Measurements from ENCODE around the gene TMPRSS11D. TPM values are rescaled to one million over a fixed set of nuclear protein-coding genes. Genes with fewer than 3 reads are reported as not detected.

TMPRSS11D gene
- total and polyA plus RNA-seq, 2 of the 4 experiments (the other 2 are of a cell fraction), result not detected

GRCh38 chr4:67820903-67821302 is 62.9 kb downstream of the TMPRSS11D start:
- H4K5ac ChIP-seq (ENCODE audit: low read depth, low read length), result no peak overlapping the region
- H3K9me3 ChIP-seq (ENCODE audit: control insufficient read depth, insufficient read depth, low read length), result no peaks in the 10 kb centered on the region
- H2BK20ac ChIP-seq (ENCODE audit: low read depth, low read length), result no peak overlapping the region
- no peak overlapping the region for H3K4ac ChIP-seq (ENCODE audit: low read depth, low read length)
- intact Hi-C loops (cut with micrococcal nuclease) (no loop called here), dilution Hi-C loops (cut with HindIII; ENCODE audit: low sequenced_read_pairs, unreplicated experiment) (no loop called here), in situ Hi-C loops (cut with MboI; ENCODE audit: low sequenced_read_pairs) (no loop called here)
- no peak for TF ChIP-seq RFX5 (IDR thresholded peaks at IDR 0.05; ENCODE audit: low read depth, low read length)
- no peak for TF ChIP-seq BHLHE40 (IDR thresholded peaks at IDR 0.05; ENCODE audit: low read depth, low read length)
- TF ChIP-seq FOS (IDR thresholded peaks at IDR 0.05; ENCODE audit: low read depth, low read length), result no peak
- no peak for TF ChIP-seq CTCF (conservative IDR thresholded peaks at IDR 0.05; ENCODE audit: low read depth, low read length)
- no peak for TF ChIP-seq NFE2L2 (IDR thresholded peaks at IDR 0.05; ENCODE audit: low read depth, low read length)
- no peak for TF ChIP-seq ELK1 (IDR thresholded peaks at IDR 0.05; ENCODE audit: borderline replicate concordance, low read depth, low read length)
- no peak for TF ChIP-seq RCOR1 (IDR thresholded peaks at IDR 0.05; ENCODE audit: insufficient replicate concordance, low read length)
- TF ChIP-seq CEBPB (IDR thresholded peaks at IDR 0.05; ENCODE audit: low read depth, low read length), result no peak
- TF ChIP-seq MXI1 (IDR thresholded peaks at IDR 0.05; ENCODE audit: borderline replicate concordance, low read depth, low read length), result no peak
- no peak for TF ChIP-seq POLR2A (IDR thresholded peaks at IDR 0.05; ENCODE audit: low read depth, low read length)
- no peak for TF ChIP-seq RAD21 (IDR thresholded peaks at IDR 0.05; ENCODE audit: low read length)
- TF ChIP-seq SMC3 (IDR thresholded peaks at IDR 0.05; ENCODE audit: low read depth, low read length), result no peak
- H3K27me3 ChIP-seq (ENCODE audit: control insufficient read depth, insufficient read depth, low read length), result no peaks in the 10 kb centered on the region
- no peak overlapping the region for H3K14ac ChIP-seq (replicated peaks; ENCODE audit: low read depth, low read length)
- no peaks in the 10 kb centered on the region for H3K4me1 ChIP-seq (ENCODE audit: control insufficient read depth, insufficient read depth, low read length)
- H3K4me3 ChIP-seq (ENCODE audit: insufficient read depth, low read depth, low read length), result no peak overlapping the region
- no peak overlapping the region for H2BK5ac ChIP-seq (ENCODE audit: low read depth, low read length, poor library complexity, severe bottlenecking)
- H4K20me1 ChIP-seq (ENCODE audit: insufficient read depth, low read length), result no peaks in the 10 kb centered on the region
- no peaks in the 10 kb centered on the region for H3K79me1 ChIP-seq (ENCODE audit: low read depth in 1 of 2, low read length in 2 of 2)
- H2BK15ac ChIP-seq (ENCODE audit: low read depth, low read length), result no peak overlapping the region
- no peak overlapping the region for H3K9ac ChIP-seq (ENCODE audit: low read depth, low read length)
- H2AK9ac ChIP-seq (replicated peaks; ENCODE audit: low read depth, low read length, poor library complexity), result no peak overlapping the region
- no peak overlapping the region for H2BK120ac ChIP-seq (ENCODE audit: low read depth, low read length)
- no peak overlapping the region for H3K4me2 ChIP-seq (ENCODE audit: low read depth, low read length)
- H3K23ac ChIP-seq (ENCODE audit: low read depth, low read length), result no peak overlapping the region
- no peaks in the 10 kb centered on the region for H3K9me1 ChIP-seq (ENCODE audit: insufficient read depth, low read length)
- no peak overlapping the region for H3K56ac ChIP-seq (ENCODE audit: extremely low read depth, insufficient read depth, low read length)
- ChIA-PET POLR2A (ENCODE audit: unreplicated experiment) (no interaction called here), CTCF (interaction anchor here (0.7 kb wide), 1 partner anchor 74 kb away, joined by 4 read pairs; no protein-coding TSS in a partner anchor)
- H3K27ac ChIP-seq (ENCODE audit: insufficient read depth, low read length), result no peak overlapping the region
- no peak overlapping the region for H2AFZ ChIP-seq (replicated peaks; ENCODE audit: low read length, poor library complexity)
- DNase-seq, result no peak
- H2AK5ac ChIP-seq (ENCODE audit: low read depth, low read length), result no peak overlapping the region
- BruUV-seq (replicated peaks), result no TSS peak
- ATAC-seq (ENCODE audit: low read depth), result no peak
- H4K8ac ChIP-seq (ENCODE audit: low read depth in 2 of 2, low read length in 2 of 2), result no peak overlapping the region
- no CpG with 5 or more reads among the region's 2 CpGs for WGBS, 2 experiments (ENCODE audit: extremely low coverage in 2 of 2, insufficient read length in 1 of 2)
- no peak overlapping the region for H4K91ac ChIP-seq (ENCODE audit: insufficient read depth, low read depth, low read length)
- H3K18ac ChIP-seq (ENCODE audit: low read depth, low read length), result no peak overlapping the region
- H3K36me3 ChIP-seq (ENCODE audit: control insufficient read depth, insufficient read depth, low read length), result no peaks in the 10 kb centered on the region
